HepG2 (cell line): ENCODE measurements around the gene ADAMTS14. TPM values are rescaled to one million over a fixed set of nuclear protein-coding genes. Genes with fewer than 3 reads are reported as not detected.

ENCODE experiments used
- ATAC-seq: fragments of 200-7000 bp; cut with Tn5 transposase; 3 replicates; pipeline ENCODE4 v1.9.1; 2020; ENCODE audit warnings: mild to moderate bottlenecking, moderate library complexity
- BruUV-seq: library from RNA; stranded (reverse); fragments of 400-500 nt; replicated peaks from 2 replicates; lab custom pipeline; 2021; lab: Mats Ljungman, UMichigan
- CTCF ChIA-PET: fragments of 300-600 bp; formaldehyde crosslinking; extraction: SDS; loops from one replicate; lab custom pipeline; 2021; ENCODE audit warnings: low total read pairs, inconsistent platforms, low intra/inter-chr PET ratio; lab: Yijun Ruan, JAX
- POLR2A ChIA-PET: fragments of 350-600 bp; sonication (Branson Sonifier 250); formaldehyde crosslinking; loops from one replicate; lab custom pipeline; 2020; ENCODE audit warnings: antibody characterized with exemption, inconsistent platforms; lab: Yijun Ruan, JAX
- DNase-seq: peaks from one replicate; pipeline ENCODE4 v3.0.0-alpha.2; 2015; ENCODE audit warnings: low spot score
- FAIRE-seq: peaks from 3 replicates; lab custom pipeline; 2011; peaks lifted over from hg19 to GRCh38; lab: Jason Lieb, UNC
- H2AFZ ChIP-seq: one replicate; pipeline ENCODE4 v1.6.1; 2011; ENCODE audit warnings: low read length, inconsistent platforms
- H3K27ac ChIP-seq: fragments of 300-600 bp; 3 replicates; pipeline ENCODE4 v1.8.0; 2011; ENCODE audit warnings: mixed run types, mild to moderate bottlenecking, mixed read lengths, low read length, inconsistent platforms; ENCODE audit not compliant: insufficient read depth; ENCODE audit errors: extremely low read length
- H3K27me3 ChIP-seq, 2 experiments: fragments of 200-600 bp in 1 of 2; 2 replicates in 1 of 2; 3 replicates in 1 of 2; pipeline versions ENCODE4 v1.6.0 to v1.8.0; 2011; ENCODE audit warnings: low read length in 2 of 2, mild to moderate bottlenecking in 2 of 2, moderate library complexity in 2 of 2, inconsistent platforms in 1 of 2; ENCODE audit not compliant: insufficient read depth in 2 of 2, control insufficient read depth in 1 of 2
- H3K36me3 ChIP-seq, 2 experiments: fragments of 200-600 bp in 1 of 2; replicated peaks in 1 of 2; 2 replicates in 1 of 2; 3 replicates in 1 of 2; pipeline versions ENCODE4 v1.5.1 to v1.8.0; 2011; ENCODE audit warnings: low read length in 2 of 2, inconsistent platforms in 1 of 2; ENCODE audit not compliant: insufficient read depth in 2 of 2, control insufficient read depth in 1 of 2
- H3K4me1 ChIP-seq: 2 replicates; pipeline ENCODE4 v1.5.1; 2012; ENCODE audit warnings: low read length, inconsistent platforms; ENCODE audit not compliant: insufficient read depth
- H3K4me2 ChIP-seq: 2 replicates; pipeline ENCODE4 v1.6.0; 2011; ENCODE audit warnings: low read depth, low read length, inconsistent platforms
- H3K4me3 ChIP-seq, 3 experiments: fragments of 200-600 bp in 1 of 3; sonication (generic), shearing (Covaris generic) in 1 of 3; replicated peaks in 1 of 3; 2 replicates each; pipeline ENCODE4 v1.5.1; 2011 to 2016; ENCODE audit warnings: low read length in 3 of 3, inconsistent platforms in 2 of 3, low read depth in 2 of 3, mild to moderate bottlenecking in 2 of 3, control low read depth in 1 of 3, mixed read lengths in 1 of 3; ENCODE audit not compliant: insufficient read depth in 1 of 3
- H3K79me2 ChIP-seq: one replicate; pipeline ENCODE4 v1.6.1; 2011; ENCODE audit warnings: low read length, inconsistent platforms; ENCODE audit not compliant: insufficient read depth
- H3K9ac ChIP-seq: 2 replicates; pipeline ENCODE4 v1.6.0; 2011; ENCODE audit warnings: mild to moderate bottlenecking, low read depth, low read length, inconsistent platforms; ENCODE audit not compliant: insufficient read depth
- H3K9me3 ChIP-seq: 2 replicates; pipeline ENCODE4 v1.5.1; 2012; ENCODE audit warnings: mild to moderate bottlenecking, low read length
- H4K20me1 ChIP-seq: 2 replicates; pipeline ENCODE4 v1.6.0; 2011; ENCODE audit warnings: inconsistent platforms, mild to moderate bottlenecking, low read length, moderate library complexity; ENCODE audit not compliant: insufficient read depth
- MEIS2 ChIP-seq: sonication (generic); formaldehyde crosslinking; IDR thresholded peaks from 2 replicates; pipeline ENCODE4 v1.9.0; 2021; ENCODE audit warnings: mild to moderate bottlenecking, missing genetic modification reagents
- MTA1 ChIP-seq: sonication (generic); formaldehyde crosslinking; IDR thresholded peaks from 2 replicates; pipeline ENCODE4 v1.4.0; 2020; ENCODE audit warnings: missing genetic modification reagents, mild to moderate bottlenecking, borderline replicate concordance
- RXRB ChIP-seq: IDR thresholded peaks from 2 replicates; pipeline ENCODE4 v1.6.1; 2016; ENCODE audit warnings: borderline replicate concordance, missing genetic modification reagents, missing compliant biosample characterization
- SNAPC4 ChIP-seq: sonication (generic); formaldehyde crosslinking; IDR thresholded peaks from 2 replicates; pipeline ENCODE4 v1.4.0; 2020; ENCODE audit warnings: mild to moderate bottlenecking, missing genetic modification reagents
- ZBTB10 ChIP-seq: sonication (generic); formaldehyde crosslinking; IDR thresholded peaks from 2 replicates; pipeline ENCODE4 v1.4.0; 2020; ENCODE audit warnings: missing genetic modification reagents, borderline replicate concordance
- ZNF83 ChIP-seq: sonication (generic); formaldehyde crosslinking; IDR thresholded peaks from 2 replicates; pipeline ENCODE4 v1.4.0; 2020; ENCODE audit warnings: missing genetic modification reagents, mild to moderate bottlenecking, borderline replicate concordance
- WGBS: methylation state at CpG from one replicate; pipeline ENCODE4 v1.1.6; 2017; ENCODE audit warnings: low lambda C conversion rate; 5-methylcytosine and 5-hydroxymethylcytosine counted together
- in situ Hi-C: cut with HindIII; loops from 2 replicates; pipeline ENCODE4 v1.10.0; 2017; ENCODE audit warnings: low pct_unique_long_range_greater_than_20kb; ENCODE audit not compliant: extremely low pct_ligation_motif_present
- intact Hi-C: fragments of 100-400 bp; cut with micrococcal nuclease; formaldehyde crosslinking; loops from one replicate; pipeline ENCODE4 v1.10.0; 2022; ENCODE audit not compliant: unreplicated experiment
- polyA plus RNA-seq, 8 experiments: library from polyadenylated mRNA; depleted of rRNA in 3 of 8; stranded (reverse) in 7 of 8; unstranded in 1 of 8; fragments of >200 nt; fragmentation: Illumina TruSeq in 4 of 8; extraction: Trizol in 4 of 8; gene quantifications; 2 replicates each; pipeline versions ENCODE4 v1.2.1 to v1.2.3, GENCODE V29; 2011 to 2016; ENCODE audit warnings: low read depth in 4 of 8, missing spikeins in 1 of 8, mixed read lengths in 1 of 8; ENCODE audit not compliant: insufficient read depth in 1 of 8
- total RNA-seq, 5 experiments: library from RNA; depleted of rRNA; stranded (reverse); fragments of >200 nt; fragmentation: Illumina TruSeq; extraction: Trizol; gene quantifications; 2 replicates each; pipeline ENCODE4 v1.2.3, GENCODE V29; 2016; ENCODE audit warnings: low read depth in 1 of 5

The ADAMTS14 gene
- total and polyA plus RNA-seq, 2 of the 13 experiments (the other 11 are each of a cell fraction or from before 2014, with no cell fraction given) = 0.04 to 0.07 TPM

- TF ChIP-seq ZNF83 = no peak
- no peak for TF ChIP-seq MTA1 (CRISPR knock-in tag)
Measured at GRCh38 chr10:70692043-70692603, 19.8 kb downstream of the ADAMTS14 start (continued).

- ATAC-seq (no peak), FAIRE-seq (no peak), DNase-seq (no peak)
- intact Hi-C loops = no loop called here
- H3K4me3 ChIP-seq = no peak overlapping the region
- H3K27ac ChIP-seq = no peak overlapping the region
- BruUV-seq = no TSS peak
- H3K9me3 ChIP-seq = no peaks in the 10 kb centered on the region
- ChIA-PET CTCF (no interaction called here), POLR2A (no interaction called here)
- no peak overlapping the region for H2AFZ ChIP-seq
- H4K20me1 ChIP-seq = no peaks in the 10 kb centered on the region
- no peaks in the 10 kb centered on the region for H3K27me3 ChIP-seq
- H3K4me1 ChIP-seq = no peaks in the 10 kb centered on the region
- H3K36me3 ChIP-seq = no peaks in the 10 kb centered on the region
- in situ Hi-C loops = no loop called here
- no peak overlapping the region for H3K4me2 ChIP-seq
- TF ChIP-seq ZBTB10 (CRISPR knock-in tag) (no peak), SNAPC4 (no peak), RXRB (no peak), MEIS2 (CRISPR knock-in tag) (no peak)
- H3K9ac ChIP-seq = no peak overlapping the region
- 73% methylated on average over 10 of the region's 19 CpGs for WGBS
- no peaks in the 10 kb centered on the region for H3K79me2 ChIP-seq
Measured at GRCh38 chr10:70693619-70694335, 21.5 kb downstream of the ADAMTS14 start.
